GM21528 (cell line): ENCODE data around the gene LRMDA.

Experiments
- ATAC-seq: cut with Tn5 transposase; IDR thresholded peaks from one replicate; pipeline ENCODE4 v1.9.1; 2021; ENCODE audit warnings: mild to moderate bottlenecking, moderate library complexity; ENCODE audit not compliant: unreplicated experiment, low FRiP score

LRMDA gene

DNA sequence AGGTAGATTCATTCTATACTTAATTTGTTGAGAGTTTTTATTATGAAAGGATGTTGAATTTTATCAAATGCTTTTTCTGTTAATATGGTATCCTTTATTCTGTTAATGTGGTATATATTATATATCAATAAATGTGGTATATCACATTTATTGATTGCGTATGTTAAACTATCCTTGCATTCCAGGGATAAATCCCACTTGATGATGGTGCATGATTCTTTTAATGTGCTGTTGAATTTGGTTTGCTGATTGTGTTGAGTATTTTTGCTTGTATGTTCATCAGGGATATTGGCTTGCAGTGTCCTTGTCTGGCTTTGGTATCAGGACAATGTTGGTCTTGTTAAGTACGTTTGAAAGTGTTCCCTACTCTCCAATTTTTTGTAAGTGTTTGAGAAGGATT lies 11.9 kb downstream of the LRMDA start:
- no peak for ATAC-seq

GRCh38 chr10:75444781-75445386 lies 13.5 kb downstream of the LRMDA start:
- ATAC-seq: no peak

GRCh38 chr10:75446508-75446907 lies 15.1 kb downstream of the LRMDA start:
- ATAC-seq: no peak

DNA sequence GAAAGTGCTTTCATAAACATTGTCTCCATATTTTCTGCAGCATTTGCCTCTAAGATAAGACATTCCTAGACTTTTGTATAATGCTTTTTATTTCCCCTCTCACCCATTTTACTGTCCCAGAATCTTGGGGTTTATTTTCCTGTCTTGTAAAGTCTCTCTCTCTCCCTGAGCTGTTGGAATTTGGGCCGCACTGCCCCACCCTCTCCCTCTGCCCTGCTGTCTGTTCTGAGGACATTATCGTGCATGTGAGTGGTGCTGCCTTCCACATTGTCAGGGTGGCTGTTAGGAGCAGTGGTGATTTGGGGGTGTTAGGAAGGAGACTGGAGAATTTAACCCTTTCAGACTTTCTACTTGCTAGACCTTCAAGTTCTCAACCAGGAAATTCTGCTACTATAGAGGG lies 16.7 kb downstream of the LRMDA start:
- ATAC-seq: no peak

DNA sequence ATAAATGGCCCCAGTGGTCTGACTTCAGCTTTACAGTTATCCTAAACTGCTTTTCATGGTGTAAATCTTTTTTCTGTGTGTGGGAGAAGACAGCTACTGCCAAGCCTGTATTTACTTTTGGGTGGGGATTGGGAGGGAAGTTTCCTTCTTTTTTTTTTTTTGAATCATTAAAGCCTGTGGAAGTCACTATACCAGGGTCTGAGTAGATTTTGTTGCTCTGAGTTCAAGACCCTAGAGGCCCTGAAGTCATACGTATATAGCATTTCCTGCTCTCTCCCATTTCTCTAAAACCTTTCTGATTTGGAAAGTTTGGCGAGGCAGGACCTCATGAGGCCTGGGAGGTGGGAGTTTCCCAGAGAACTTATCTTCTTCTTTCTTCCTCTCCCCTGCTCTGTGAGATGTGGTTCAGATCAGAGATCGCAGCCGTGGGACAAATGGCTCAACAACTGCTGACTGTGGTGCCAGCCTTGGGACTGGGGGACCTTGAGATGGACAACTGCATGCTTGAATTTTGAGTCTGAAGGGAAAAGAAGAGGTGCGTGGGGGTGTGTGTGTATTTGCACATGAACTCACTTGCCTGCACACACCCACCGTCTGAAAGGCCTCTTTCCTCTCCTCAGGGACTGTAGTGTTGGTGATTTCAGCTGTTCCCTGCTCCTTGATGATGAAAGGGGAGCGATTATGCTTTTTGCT lies 18.1 kb downstream of the LRMDA start:
- ATAC-seq: no peak

DNA sequence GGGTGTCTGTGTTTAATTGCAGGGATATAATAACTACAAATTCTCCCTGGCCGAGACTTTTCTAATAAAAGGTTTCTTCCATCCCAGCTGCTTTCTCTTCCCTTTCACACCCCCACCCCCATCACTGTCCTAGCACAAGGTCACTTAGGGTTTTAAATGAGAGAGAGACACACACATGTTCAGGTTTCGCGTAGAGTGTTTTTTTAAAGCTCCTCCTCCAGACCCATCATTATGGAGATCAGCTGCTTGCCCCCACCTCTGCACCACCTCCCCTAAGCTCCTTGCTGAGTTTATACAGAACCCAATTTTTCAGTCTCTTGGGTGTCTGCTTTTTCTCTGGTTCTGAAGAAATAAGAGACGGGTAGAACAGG lies 18.6 kb downstream of the LRMDA start:
- ATAC-seq: no peak

- no peak for ATAC-seq
These were observed 19.5 kb downstream of the LRMDA start for GRCh38 chr10:75450644-75451640.

GRCh38 chr10:75451831-75452230 lies 20.4 kb downstream of the LRMDA start:
- no peak for ATAC-seq

DNA sequence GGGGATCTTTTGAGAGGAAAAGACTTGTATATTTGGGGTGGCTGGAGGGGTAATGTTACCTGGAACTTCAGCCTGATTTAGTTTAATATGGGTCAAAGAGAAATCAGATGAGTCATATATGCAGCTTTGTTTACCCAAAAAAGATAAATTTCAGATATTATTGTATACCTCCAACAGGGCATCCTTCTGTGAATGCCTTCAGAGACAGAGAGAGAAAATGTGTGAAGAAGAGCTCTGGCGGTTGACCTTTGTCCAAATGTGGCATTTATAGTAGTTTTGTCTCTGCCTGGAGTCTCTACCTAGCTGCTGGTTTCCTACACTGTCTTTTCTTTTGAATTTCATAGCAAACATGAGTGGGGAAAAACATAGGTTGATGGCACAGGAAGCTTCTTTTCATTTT lies 21.6 kb downstream of the LRMDA start:
- ATAC-seq: no peak

DNA sequence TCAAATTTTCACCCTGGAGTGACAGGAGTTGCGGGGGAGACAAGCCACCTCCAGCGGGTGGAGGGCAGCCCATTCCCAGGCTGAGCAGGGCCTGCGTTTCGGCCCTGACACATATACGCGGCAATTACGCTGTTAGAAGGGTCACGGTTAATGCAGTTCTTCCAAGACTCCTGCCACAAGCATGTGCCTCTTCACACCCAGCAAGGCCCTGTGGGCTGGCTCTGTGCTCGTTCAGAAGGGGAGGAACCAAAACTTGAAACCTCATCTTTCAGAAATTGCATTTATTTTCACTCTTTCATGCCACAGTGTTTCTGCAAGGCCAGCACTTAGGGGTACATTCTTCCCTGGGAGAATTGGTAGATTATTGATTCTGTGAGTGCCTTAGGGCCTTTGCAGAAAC lies 24.7 kb downstream of the LRMDA start:
- ATAC-seq: no peak

DNA sequence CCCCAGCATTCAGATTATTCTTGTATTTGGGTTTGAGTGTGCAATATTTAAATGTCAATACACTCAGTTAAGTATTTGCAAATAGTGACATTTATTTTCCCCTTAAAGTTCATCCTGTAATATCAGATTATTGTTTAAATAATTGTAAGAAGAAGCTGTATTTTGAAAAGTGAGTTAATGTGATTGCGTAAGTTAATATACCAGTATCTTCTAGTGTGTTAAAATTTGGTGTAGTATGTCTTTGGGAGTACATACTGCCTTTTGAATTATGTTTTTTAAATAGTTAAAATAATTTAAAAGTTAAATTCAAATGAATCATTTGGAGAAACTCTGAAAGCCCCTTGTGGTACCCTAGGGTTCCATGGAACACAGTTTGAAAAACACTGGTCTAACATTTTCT lies 28.6 kb downstream of the LRMDA start:
- ATAC-seq: no peak

DNA sequence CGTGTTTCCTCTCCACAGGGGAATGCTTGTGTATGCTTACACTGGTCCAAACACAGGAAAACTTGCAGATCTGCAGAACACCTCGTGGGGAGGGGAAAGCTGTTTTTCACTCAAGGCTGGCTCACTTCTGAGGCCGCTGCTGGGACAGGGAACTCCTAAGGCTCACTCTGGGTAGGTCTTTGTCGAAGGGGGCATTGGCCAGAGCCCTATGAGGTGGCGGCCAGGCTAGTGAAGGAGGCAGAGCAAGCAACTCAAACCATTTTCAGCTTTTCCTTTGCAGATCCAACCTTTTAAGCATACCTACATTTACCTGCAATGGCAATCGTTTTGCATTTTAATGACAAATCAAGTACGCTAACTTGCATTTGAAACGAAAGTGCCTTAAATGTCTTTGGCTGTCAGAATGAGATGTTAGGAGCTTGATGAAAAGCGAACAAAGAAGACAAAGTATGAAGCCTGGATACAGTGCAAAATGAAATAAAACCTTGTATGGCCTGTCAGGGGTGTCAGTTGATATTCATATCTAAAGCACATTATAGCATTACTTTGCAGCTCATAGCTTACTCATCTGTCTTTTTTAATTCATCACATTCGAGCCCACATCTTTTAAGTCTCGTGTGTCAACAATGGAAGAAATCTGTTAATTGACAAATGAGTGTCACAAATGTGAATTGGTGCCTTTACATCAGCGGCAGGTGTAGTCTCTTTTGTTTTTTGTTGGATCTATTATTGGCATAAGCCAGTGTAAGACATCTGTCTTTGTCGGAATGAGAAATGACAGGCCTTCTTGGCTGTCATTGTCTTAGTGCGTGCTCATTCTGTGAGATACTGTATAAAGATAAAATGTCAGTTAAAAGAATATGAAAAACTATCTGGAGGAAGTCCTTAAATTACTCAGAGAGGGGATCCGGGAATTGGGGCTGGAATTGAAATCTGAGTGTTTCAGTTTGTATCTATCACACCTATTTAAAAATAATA lies 30.5 kb downstream of the LRMDA start:
- ATAC-seq: no peak

GRCh38 chr10:75462865-75463264 lies 31.4 kb downstream of the LRMDA start:
- ATAC-seq: no peak

DNA sequence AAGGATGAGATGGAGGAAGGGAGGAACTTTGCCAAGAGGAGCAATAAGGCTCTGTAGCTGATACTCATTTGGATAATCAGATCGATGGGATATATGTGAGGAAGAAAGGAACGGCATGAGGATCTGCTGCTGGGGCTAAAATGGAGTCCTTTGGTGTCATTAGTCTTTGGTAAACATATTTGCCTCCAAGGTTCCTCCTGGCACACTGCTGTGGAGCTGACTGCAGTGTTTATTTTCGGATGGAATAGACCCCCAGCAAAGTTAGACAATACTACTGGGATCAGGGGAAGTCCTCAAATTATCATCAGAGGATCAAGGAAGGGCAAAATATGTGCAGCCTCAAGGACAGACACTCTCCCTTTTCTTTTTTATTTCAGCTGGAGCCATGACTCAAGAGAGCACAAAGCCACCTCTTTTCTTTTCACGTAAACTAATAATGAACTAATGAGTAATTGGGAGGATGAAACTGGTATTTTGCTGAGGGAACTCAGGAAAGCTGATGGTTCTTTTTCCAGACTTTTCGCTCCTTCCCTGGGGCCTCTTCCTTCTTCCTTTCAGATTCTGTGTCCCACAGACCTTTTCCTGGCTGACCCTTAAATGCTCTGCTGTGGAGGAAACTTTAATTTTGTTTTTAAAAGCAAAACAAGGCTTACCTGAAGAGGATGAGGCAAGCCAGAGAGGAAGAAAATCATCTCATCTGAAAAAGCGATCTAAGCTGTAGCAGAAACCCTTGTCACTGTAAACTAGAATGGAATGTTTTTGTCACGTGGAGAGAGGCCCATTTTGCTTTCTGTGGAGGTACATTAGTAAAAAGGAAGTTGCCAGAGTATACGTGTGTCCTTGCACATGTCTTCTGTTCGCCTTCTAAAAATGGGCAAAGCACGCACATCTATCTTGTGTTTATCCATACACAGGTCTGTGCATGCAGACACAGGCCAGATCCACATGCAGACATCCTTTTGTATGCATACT lies 33.3 kb downstream of the LRMDA start:
- no peak for ATAC-seq

- no peak for ATAC-seq
These were observed 34.0 kb downstream of the LRMDA start for GRCh38 chr10:75465450-75465827.

GRCh38 chr10:75466001-75466400 lies 34.6 kb downstream of the LRMDA start:
- ATAC-seq: no peak

- ATAC-seq: no peak
These were observed 35.5 kb downstream of the LRMDA start for GRCh38 chr10:75466886-75467285.

DNA sequence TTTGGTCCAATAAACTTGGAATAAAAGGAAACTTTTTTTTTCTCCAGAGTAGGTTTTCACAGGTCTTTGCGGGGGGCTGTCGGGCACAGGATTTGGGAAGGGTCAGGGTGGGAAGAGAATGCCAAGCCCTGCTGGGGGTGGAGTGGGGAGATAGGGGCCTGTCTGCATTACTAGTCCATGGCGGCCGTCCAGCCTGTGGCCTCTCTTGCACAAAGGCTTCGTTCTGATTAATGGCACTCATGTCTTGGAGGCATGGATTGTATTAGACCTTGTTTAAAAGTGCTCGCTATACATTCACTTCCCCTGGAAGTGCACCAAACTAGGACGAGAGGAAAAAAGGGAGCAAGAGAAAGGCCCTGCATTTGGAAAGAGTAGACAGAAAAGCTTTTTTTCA lies 37.2 kb downstream of the LRMDA start:
- ATAC-seq: no peak

DNA sequence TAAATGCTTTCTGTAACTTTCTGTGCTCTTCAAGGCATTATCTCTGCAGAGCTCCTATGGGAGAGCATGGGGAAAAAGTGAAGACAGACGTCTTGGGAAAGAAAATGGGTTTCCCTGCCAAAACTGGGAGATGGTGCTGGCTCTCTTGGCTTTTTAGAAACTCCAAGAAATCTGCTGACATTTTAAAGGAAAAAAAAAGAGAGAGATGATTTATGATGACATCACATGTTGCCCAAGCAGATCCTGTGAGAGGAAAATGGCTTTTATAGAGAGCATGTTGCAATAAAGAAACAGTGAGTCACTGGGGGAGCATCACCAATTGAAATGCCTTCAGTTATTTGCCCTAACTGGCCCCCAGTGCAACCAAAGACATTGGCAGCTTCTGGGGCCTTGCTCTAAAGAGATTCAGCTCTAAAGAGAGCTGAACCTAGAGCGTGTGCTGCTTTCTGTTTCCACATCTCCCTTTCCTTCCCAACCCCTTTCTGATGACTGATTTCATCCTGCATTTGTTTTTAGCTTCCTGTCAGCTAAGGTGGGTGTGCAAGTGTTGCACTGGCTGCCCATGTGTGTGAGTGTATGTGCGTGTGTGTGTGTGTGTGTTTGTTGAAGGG lies 37.7 kb downstream of the LRMDA start:
- no peak for ATAC-seq
